PC-3 (cell line): ENCODE results near the gene QPRT.

Experiments
- EZH2phosphoT487 ChIP-seq: fragments of 300-600 bp; sonication (generic); IDR thresholded peaks from 2 replicates; pipeline ENCODE4 v1.6.1; 2018; ENCODE audit warnings: mild to moderate bottlenecking, antibody characterized with exemption, low read length, borderline replicate concordance
- TF ChIP-seq, protein P1 (sequence below): fragments of 300-600 bp; sonication (generic); conservative IDR thresholded peaks from 2 replicates; pipeline ENCODE4 v1.5.1; 2017; ENCODE audit warnings: antibody characterized with exemption, low read depth, mild to moderate bottlenecking, low read length

DNA sequence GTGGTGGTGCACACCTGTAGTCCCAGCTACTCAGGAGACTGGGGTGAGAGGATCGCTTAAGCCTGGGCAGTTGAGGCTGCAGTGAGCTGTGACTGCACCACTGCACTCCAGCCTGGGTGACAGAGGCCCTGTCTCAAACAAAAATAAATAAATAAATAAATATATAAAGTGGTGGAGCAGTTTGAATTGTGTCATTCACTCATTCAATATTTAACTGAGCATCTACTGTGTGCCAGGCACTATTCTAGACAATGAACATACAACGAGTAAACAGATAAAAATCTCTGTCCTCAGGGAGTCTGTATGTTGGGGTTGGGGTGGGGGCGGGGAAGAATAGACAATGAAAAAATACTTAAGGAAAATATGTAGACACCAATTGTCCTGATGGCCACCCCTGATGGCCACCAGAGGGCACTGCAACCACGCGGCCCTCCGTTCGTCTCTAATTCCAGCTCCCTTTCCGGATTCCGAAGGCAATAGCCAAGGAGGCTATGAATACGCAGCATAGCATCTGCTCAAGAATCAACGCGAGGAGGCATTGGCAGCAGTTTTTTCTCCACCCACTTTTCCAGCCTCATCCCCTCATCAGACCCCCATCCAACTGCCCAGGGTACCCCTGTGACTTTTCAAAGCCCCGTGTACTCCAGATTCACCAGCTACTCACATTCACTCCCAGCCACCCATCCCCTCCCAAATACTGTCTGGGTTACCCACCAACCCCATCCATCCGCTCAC lies 21.4 kb downstream of the QPRT start:
- no peak for TF ChIP-seq EZH2phosphoT487
- TF ChIP-seq, protein P1, sequence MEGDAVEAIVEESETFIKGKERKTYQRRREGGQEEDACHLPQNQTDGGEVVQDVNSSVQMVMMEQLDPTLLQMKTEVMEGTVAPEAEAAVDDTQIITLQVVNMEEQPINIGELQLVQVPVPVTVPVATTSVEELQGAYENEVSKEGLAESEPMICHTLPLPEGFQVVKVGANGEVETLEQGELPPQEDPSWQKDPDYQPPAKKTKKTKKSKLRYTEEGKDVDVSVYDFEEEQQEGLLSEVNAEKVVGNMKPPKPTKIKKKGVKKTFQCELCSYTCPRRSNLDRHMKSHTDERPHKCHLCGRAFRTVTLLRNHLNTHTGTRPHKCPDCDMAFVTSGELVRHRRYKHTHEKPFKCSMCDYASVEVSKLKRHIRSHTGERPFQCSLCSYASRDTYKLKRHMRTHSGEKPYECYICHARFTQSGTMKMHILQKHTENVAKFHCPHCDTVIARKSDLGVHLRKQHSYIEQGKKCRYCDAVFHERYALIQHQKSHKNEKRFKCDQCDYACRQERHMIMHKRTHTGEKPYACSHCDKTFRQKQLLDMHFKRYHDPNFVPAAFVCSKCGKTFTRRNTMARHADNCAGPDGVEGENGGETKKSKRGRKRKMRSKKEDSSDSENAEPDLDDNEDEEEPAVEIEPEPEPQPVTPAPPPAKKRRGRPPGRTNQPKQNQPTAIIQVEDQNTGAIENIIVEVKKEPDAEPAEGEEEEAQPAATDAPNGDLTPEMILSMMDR, result peak; percentile 68
